Raji (cell line): ENCODE results near the gene TRIM69.

Experiments used
- POLR2A ChIP-seq: IDR thresholded peaks from 2 replicates; pipeline ENCODE4 v1.6.1; 2011; ENCODE audit warnings: low read depth, low read length, control low read depth; ENCODE audit not compliant: insufficient read depth

Gene TRIM69

GRCh38 chr15:44728576-44729407 is 7.5 kb upstream of the TRIM69 start:
- TF ChIP-seq POLR2A: peak; percentile 86

- no peak for TF ChIP-seq POLR2A
These were observed 6.8 kb upstream of the TRIM69 start for GRCh38 chr15:44729408-44730127.

DNA sequence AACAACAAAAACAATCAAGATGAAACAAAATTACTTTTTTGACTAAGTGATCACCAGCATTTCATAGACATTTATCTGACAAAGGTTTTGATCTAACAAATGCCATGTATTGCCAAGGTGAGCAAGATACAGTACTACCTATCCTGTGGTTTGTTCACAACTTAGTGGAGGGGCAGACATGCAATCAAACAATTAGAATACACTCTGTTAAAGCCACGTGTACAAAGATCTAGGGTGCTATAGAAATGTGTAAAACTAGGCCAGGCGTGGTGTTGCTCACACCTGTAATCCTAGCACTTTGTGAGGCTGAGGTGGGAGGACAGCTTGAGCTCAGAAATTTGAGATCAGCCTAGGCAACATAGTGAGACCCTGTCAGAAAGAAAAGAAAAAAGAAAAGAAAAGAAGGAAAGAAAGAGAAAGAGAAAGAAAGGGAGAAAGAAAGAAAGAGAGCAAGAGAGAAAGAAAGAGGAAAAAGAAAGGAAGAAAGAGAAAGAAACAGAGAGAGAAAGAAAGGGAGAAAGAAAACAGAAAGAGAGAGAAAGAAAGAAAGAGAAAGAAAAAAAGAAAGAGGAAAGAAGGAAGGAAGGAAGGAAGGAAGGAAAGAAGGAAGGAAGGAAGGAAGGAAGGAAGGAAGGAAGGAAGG is 1.4 kb upstream of the TRIM69 start:
- TF ChIP-seq POLR2A: no peak

- TF ChIP-seq POLR2A: no peak
These were observed 697 bp upstream of the TRIM69 start for GRCh38 chr15:44735482-44736180.

DNA sequence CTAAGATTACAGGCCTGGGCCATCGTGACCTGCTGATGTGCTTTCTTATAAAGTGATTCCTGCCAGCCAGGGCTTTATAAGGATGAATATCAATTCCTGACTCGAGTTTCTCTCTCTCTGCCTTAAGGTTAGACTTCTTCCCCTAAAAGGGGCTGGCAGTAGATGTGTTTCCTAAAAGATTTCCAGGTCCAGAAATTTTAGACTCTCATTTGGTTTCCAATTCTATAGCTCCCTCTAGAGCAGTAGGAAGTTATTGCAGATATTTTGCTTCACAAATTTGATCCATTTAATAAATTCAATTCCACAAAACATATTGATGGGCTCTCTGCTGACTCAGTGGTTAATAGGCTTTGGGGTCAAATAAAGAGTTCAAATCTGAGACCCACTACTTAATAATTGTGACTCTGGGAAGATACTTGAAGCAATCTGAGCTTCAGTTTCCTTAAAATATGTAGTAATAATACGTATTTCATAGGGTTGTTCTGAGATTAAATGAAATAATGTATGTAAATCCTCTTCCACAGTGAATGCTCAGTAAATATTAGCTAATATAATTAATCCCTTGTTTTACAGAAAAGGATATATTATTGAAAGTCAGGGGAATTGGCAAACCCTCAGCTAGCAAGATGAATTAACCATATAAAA is 2.1 kb downstream of the TRIM69 start:
- TF ChIP-seq POLR2A: no peak

DNA sequence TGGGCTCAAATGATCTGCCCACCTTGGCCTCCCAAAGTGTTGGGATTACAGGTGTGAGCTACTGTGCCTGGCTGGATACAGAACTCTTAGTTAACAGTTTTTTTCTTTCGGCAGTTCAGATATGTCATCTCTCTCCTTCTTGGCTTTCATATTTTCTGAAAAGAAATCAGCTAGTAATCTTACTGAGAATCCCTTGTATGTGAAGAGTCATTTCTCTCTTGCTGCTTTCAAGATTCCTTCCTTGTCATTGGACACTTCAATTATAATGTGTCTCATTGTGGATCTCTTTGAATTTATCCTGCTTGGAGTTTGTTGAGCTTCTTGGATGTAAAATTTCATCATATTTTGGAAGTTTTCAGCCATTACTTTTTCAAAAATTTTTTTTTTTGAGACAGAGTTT is 17.0 kb downstream of the TRIM69 start:
- TF ChIP-seq POLR2A: no peak

DNA sequence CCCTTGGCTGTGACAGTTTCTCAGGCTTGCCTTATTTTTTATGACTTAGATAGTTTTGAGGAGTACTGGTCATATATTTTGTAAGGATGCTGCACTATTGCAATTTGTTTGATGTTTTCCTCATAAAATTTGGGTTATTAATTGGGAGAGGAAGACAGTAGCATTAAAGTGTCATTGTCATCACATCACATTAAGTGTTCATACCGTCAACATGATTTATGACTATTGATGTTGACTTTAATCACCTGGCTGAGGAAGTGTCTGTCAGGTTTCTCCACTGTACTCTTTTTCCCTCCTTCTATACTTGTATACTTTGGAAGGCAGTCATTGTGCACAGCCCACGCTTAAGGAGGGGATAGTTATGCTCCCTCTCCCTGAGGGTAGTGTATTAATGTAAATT is 26.9 kb downstream of the TRIM69 start:
- TF ChIP-seq POLR2A: no peak

DNA sequence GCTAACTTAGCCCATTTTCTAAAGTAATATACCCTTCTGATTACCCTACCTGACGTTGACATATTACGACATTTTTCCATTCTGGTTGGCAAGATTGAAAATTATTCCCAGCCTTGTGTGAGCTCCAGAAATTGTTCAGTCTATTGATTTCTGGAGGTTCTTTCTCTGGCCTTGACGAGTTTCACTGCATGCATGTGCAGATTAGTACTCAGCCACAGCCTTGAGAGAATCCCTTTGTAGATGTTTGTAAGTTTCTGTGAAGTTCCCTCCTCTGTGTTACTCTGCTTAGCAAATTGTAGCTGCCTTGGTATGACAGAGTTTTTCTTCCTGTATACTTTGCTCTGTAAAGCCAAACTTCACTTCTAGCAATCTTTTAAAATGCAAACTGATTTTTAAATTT is 27.5 kb downstream of the TRIM69 start:
- no peak for TF ChIP-seq POLR2A

GRCh38 chr15:44765036-44765435 is 28.7 kb downstream of the TRIM69 start:
- TF ChIP-seq POLR2A: no peak

DNA sequence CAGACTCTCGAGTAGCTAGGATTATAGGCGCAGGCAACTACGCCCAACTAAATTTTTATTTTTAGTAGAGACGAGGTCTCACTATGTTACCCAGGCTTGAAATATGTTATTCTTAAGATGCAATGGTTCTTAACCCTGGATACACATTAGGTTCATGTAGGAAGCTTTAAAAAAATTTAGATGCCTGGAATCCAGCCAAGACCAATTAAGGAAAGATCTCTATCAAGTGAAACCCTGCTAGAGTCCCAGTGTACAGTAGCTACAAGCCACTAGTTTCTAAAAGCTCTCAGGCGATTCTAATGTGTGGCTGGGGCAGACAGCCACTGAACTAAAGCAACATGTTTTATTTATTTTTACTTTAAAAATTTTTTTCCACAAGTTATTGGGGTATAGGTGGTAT is 33.2 kb downstream of the TRIM69 start:
- TF ChIP-seq POLR2A: no peak

DNA sequence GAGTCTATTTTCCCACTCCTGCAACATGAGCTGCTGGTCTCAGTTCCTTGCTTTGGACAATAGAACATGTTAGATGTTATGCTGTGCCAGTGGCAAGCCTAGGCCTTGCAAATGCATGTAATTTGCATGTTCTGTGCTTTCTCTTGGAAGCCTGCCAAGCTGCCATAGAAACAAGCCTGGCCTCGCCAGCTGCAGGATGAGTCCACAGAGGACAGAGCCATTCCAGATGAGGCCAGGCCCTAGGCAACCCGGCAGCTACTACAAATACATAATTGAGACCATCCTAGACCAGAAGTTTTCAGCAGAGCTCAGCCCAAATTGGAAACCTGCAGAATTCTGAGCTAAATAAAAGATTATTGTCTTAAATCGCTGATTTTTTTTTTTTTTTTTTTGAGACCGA is 39.6 kb downstream of the TRIM69 start:
- TF ChIP-seq POLR2A: no peak

- TF ChIP-seq POLR2A: no peak
These were observed 43.4 kb downstream of the TRIM69 start for GRCh38 chr15:44779761-44780160.

- no peak for TF ChIP-seq POLR2A
These were observed 44.3 kb downstream of the TRIM69 start for GRCh38 chr15:44780608-44781007.

- no peak for TF ChIP-seq POLR2A
These were observed 44.9 kb downstream of the TRIM69 start for GRCh38 chr15:44781128-44781810.
